Smooth muscle cell (in vitro differentiated cells): ENCODE measurements around the gene CREB3L1. TPM values are rescaled to one million over a fixed set of nuclear protein-coding genes. Genes with fewer than 3 reads are reported as not detected.

Experiments used
- DNase-seq: peaks from one replicate; lab custom pipeline; 2025; ENCODE audit not compliant: unreplicated experiment; lab: John Stamatoyannopoulos, UW
- H2AFZ ChIP-seq: fragments of 200-600 bp; sonication (generic); 2 replicates; pipeline ENCODE4 v1.6.0; 2016; ENCODE audit warnings: antibody characterized with exemption, low read depth, mild to moderate bottlenecking
- H3F3A ChIP-seq: fragments of 200-600 bp; sonication (generic); 2 replicates; pipeline ENCODE4 v1.6.0; 2017; ENCODE audit warnings: antibody characterized with exemption, low read depth
- H3K27ac ChIP-seq: fragments of 200-600 bp; sonication (generic); 2 replicates; pipeline ENCODE4 v1.5.1; 2016; ENCODE audit warnings: low read depth, mild to moderate bottlenecking
- H3K27me3 ChIP-seq: fragments of 200-600 bp; sonication (generic); 2 replicates; pipeline ENCODE4 v1.6.1; 2016; ENCODE audit warnings: low read depth, mild to moderate bottlenecking
- H3K36me3 ChIP-seq: fragments of 200-600 bp; sonication (generic); 2 replicates; pipeline ENCODE4 v1.5.1; 2016; ENCODE audit warnings: low read depth
- H3K4me1 ChIP-seq: fragments of 200-600 bp; sonication (generic); 2 replicates; pipeline ENCODE4 v1.5.1; 2016; ENCODE audit warnings: low read depth
- H3K4me2 ChIP-seq: fragments of 200-600 bp; sonication (generic); 2 replicates; pipeline ENCODE4 v1.6.0; 2016; ENCODE audit warnings: mild to moderate bottlenecking
- H3K4me3 ChIP-seq: fragments of 200-600 bp; sonication (generic); 2 replicates; pipeline ENCODE4 v1.5.1; 2016; ENCODE audit warnings: mild to moderate bottlenecking
- H3K79me2 ChIP-seq: fragments of 200-600 bp; sonication (generic); 2 replicates; pipeline ENCODE4 v1.6.0; 2016; ENCODE audit warnings: low read depth, mild to moderate bottlenecking
- H3K9ac ChIP-seq: fragments of 200-600 bp; sonication (generic); 2 replicates; pipeline ENCODE4 v1.6.0; 2016; ENCODE audit warnings: low read depth
- H3K9me3 ChIP-seq: fragments of 200-600 bp; sonication (generic); replicated peaks from 2 replicates; pipeline ENCODE4 v1.5.1; 2016; ENCODE audit warnings: low read depth
- H4K20me1 ChIP-seq: fragments of 200-600 bp; sonication (generic); 2 replicates; pipeline ENCODE4 v1.6.0; 2016; ENCODE audit warnings: low read depth
- CTCF ChIP-seq: fragments of 200-600 bp; sonication (generic); IDR thresholded peaks from 2 replicates; pipeline ENCODE4 v1.5.1; 2017; ENCODE audit warnings: borderline replicate concordance, mild to moderate bottlenecking, antibody characterized with exemption; ENCODE audit not compliant: insufficient read depth, poor library complexity, severe bottlenecking
- WGBS: methylation state at CpG from one replicate; pipeline ENCODE4 v1.1.7; 2016; ENCODE audit warnings: low lambda C conversion rate; 5-methylcytosine and 5-hydroxymethylcytosine counted together
- polyA plus RNA-seq: library from polyadenylated mRNA; unstranded; fragments of >200 nt; fragmentation: Nextera tagmentation; extraction: Ambion mirVana; gene quantifications from 2 replicates; pipeline ENCODE4 v1.2.1, GENCODE V29; 2016
- total RNA-seq: library from RNA; depleted of rRNA; stranded (reverse); fragments of >200 nt; gene quantifications from 2 replicates; pipeline ENCODE4 v1.2.3, GENCODE V29; 2014

Gene CREB3L1
- total and polyA plus RNA-seq, 2 experiments from 2014 or later: 63.3 to 437 TPM

- H3K27ac ChIP-seq: no peak overlapping the region
- no peaks in the 10 kb centered on the region for H4K20me1 ChIP-seq
- H3K79me2 ChIP-seq: no peaks in the 10 kb centered on the region
- H2AFZ ChIP-seq: no peak overlapping the region
- no peaks in the 10 kb centered on the region for H3K36me3 ChIP-seq
- H3K27me3 ChIP-seq: peaks cover 4% of the 10 kb centered on the region
- H3K4me3 ChIP-seq: no peak overlapping the region
- H3K4me1 ChIP-seq: peaks cover 22% of the 10 kb centered on the region
- H3K9ac ChIP-seq: no peak overlapping the region
- H3F3A ChIP-seq: peaks cover 8% of the 10 kb centered on the region
- no peak for DNase-seq
- WGBS: 22% methylated on average over 11 of the region's 11 CpGs
- TF ChIP-seq CTCF: no peak
- no peaks in the 10 kb centered on the region for H3K9me3 ChIP-seq
- peak overlapping the region; percentile 10 for H3K4me2 ChIP-seq
These were observed 53.3 kb downstream of the CREB3L1 start for GRCh38 chr11:46330563-46331281.

GRCh38 chr11:46331282-46331984 is 54.0 kb downstream of the CREB3L1 start:
- Histone ChIP-seq H3K9ac (no peak overlapping the region), H3K36me3 (no peaks in the 10 kb centered on the region), H3F3A (peaks cover 9% of the 10 kb centered on the region), H3K9me3 (no peaks in the 10 kb centered on the region), H3K27me3 (peaks cover 4% of the 10 kb centered on the region), H3K4me3 (no peak overlapping the region), H3K4me2 (no peak overlapping the region), H2AFZ (no peak overlapping the region), H3K4me1 (peaks cover 28% of the 10 kb centered on the region), H3K27ac (no peak overlapping the region), H3K79me2 (no peaks in the 10 kb centered on the region), H4K20me1 (no peaks in the 10 kb centered on the region)
- 35% methylated on average over 5 of the region's 5 CpGs for WGBS
- TF ChIP-seq CTCF: no peak
- DNase-seq: no peak

GRCh38 chr11:46332093-46332567 is 54.7 kb downstream of the CREB3L1 start:
- Histone ChIP-seq H3K27me3 (peaks cover 4% of the 10 kb centered on the region), H4K20me1 (no peaks in the 10 kb centered on the region), H3K79me2 (no peaks in the 10 kb centered on the region), H3K9me3 (no peaks in the 10 kb centered on the region), H2AFZ (no peak overlapping the region), H3K36me3 (no peaks in the 10 kb centered on the region), H3K27ac (no peak overlapping the region), H3F3A (peaks cover 11% of the 10 kb centered on the region), H3K9ac (no peak overlapping the region), H3K4me1 (peaks cover 29% of the 10 kb centered on the region), H3K4me2 (peak overlapping the region; percentile 97), H3K4me3 (peak overlapping the region; percentile 63)
- 25% methylated on average over 8 of the region's 8 CpGs for WGBS
- DNase-seq: no peak
- TF ChIP-seq CTCF: no peak
